Adrenal gland (tissue), 5 donors: ENCODE data around the gene CNTN1.

ENCODE experiments used
- POLR2A ChIP-seq, 2 donors: fragments of 450-650 bp; IDR thresholded peaks; one replicate each; pipeline ENCODE4 v1.6.1; 2017; ENCODE audit warnings: antibody characterized with exemption in 2 of 2, mild to moderate bottlenecking in 2 of 2, moderate library complexity in 1 of 2
- TF ChIP-seq, protein P1 (sequence below), 6 experiments: fragments of 450-650 bp in 4 of 6; fragments of 200-600 bp in 2 of 6; sonication (generic) in 1 of 6; IDR thresholded peaks; 1 replicate in 5 of 6; 2 replicates in 1 of 6; pipeline versions ENCODE4 v1.5.1 to v1.8.0; 2016 to 2021; ENCODE audit warnings: antibody characterized with exemption in 6 of 6, mild to moderate bottlenecking in 2 of 6, moderate library complexity in 1 of 6
- donor health status: DM: no; HTN: no; CAD: no.

DNA sequence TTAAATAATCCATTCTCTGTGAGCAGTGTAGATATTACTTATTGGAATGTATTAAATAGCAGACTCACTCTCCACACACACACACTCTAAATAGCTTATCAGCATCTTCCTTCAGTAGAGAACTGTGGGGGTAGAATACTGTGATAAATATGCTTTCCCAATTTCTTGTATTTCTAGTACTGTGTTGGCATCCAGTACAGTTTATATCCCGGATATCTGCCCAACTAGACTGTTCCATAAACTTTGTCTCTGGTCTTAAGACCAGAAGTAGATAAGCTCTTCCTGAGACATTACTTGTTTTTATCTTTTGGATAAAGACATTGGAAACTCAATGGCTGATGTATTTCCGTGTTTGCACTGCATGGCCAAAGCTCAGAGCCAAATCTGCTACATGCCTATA, 359.7 kb downstream of the CNTN1 start:
- TF ChIP-seq, protein P1, sequence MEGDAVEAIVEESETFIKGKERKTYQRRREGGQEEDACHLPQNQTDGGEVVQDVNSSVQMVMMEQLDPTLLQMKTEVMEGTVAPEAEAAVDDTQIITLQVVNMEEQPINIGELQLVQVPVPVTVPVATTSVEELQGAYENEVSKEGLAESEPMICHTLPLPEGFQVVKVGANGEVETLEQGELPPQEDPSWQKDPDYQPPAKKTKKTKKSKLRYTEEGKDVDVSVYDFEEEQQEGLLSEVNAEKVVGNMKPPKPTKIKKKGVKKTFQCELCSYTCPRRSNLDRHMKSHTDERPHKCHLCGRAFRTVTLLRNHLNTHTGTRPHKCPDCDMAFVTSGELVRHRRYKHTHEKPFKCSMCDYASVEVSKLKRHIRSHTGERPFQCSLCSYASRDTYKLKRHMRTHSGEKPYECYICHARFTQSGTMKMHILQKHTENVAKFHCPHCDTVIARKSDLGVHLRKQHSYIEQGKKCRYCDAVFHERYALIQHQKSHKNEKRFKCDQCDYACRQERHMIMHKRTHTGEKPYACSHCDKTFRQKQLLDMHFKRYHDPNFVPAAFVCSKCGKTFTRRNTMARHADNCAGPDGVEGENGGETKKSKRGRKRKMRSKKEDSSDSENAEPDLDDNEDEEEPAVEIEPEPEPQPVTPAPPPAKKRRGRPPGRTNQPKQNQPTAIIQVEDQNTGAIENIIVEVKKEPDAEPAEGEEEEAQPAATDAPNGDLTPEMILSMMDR (IDR thresholded peaks at IDR 0.05) = no peak
- no peak for TF ChIP-seq POLR2A (IDR thresholded peaks at IDR 0.05)
